HepG2 (cell line): ENCODE measurements around the gene RMND5A. TPM values are rescaled to one million over a fixed set of nuclear protein-coding genes. Genes with fewer than 3 reads are reported as not detected.

Source experiments
- ASH2L ChIP-seq: fragments of 300-600, 200-600 bp; sonication (generic); IDR thresholded peaks from 2 replicates; pipeline ENCODE4 v1.7.0; 2017; ENCODE audit warnings: low read depth, mild to moderate bottlenecking, moderate library complexity, mixed read lengths, low read length; ENCODE audit not compliant: insufficient read length
- GTF3A ChIP-seq: sonication (generic); formaldehyde crosslinking; conservative IDR thresholded peaks from 2 replicates; pipeline ENCODE4 v1.4.0; 2020; ENCODE audit warnings: mild to moderate bottlenecking, missing genetic modification reagents
- PHB2 ChIP-seq: fragments of 450-650 bp; IDR thresholded peaks from 2 replicates; pipeline ENCODE4 v1.6.1; 2018; ENCODE audit not compliant: partially characterized antibody
- ZNF354B ChIP-seq: sonication (generic); formaldehyde crosslinking; IDR thresholded peaks from 2 replicates; pipeline ENCODE4 v1.8.0; 2022; ENCODE audit warnings: mild to moderate bottlenecking, missing genetic modification reagents
- ZNF468 ChIP-seq: sonication (generic); formaldehyde crosslinking; IDR thresholded peaks from 2 replicates; pipeline ENCODE4 v1.8.0; 2022; ENCODE audit warnings: mild to moderate bottlenecking, moderate library complexity, missing genetic modification reagents
- polyA plus RNA-seq, 8 experiments: library from polyadenylated mRNA; depleted of rRNA in 3 of 8; stranded (reverse) in 7 of 8; unstranded in 1 of 8; fragments of >200 nt; fragmentation: Illumina TruSeq in 4 of 8; extraction: Trizol in 4 of 8; gene quantifications; 2 replicates each; pipeline versions ENCODE4 v1.2.1 to v1.2.3, GENCODE V29; 2011 to 2016; ENCODE audit warnings: low read depth in 4 of 8, missing spikeins in 1 of 8, mixed read lengths in 1 of 8; ENCODE audit not compliant: insufficient read depth in 1 of 8
- total RNA-seq, 5 experiments: library from RNA; depleted of rRNA; stranded (reverse); fragments of >200 nt; fragmentation: Illumina TruSeq; extraction: Trizol; gene quantifications; 2 replicates each; pipeline ENCODE4 v1.2.3, GENCODE V29; 2016; ENCODE audit warnings: low read depth in 1 of 5
- TF ChIP-seq, protein P1 (sequence below): sonication (generic); formaldehyde crosslinking; IDR thresholded peaks from 2 replicates; pipeline ENCODE4 v1.4.0; 2020; ENCODE audit warnings: missing genetic modification reagents
- TF ChIP-seq, protein P2 (sequence below): IDR thresholded peaks from 2 replicates; pipeline ENCODE4 v1.6.1; 2016
- TF ChIP-seq, protein P3 (sequence below): sonication (generic); formaldehyde crosslinking; IDR thresholded peaks from 2 replicates; pipeline ENCODE4 v1.4.0; 2020; ENCODE audit warnings: missing genetic modification reagents, mild to moderate bottlenecking, borderline replicate concordance
- TF ChIP-seq, protein P4 (sequence below): sonication (generic); formaldehyde crosslinking; IDR thresholded peaks from 2 replicates; pipeline ENCODE4 v1.5.1; 2020; ENCODE audit warnings: mild to moderate bottlenecking, missing genetic modification reagents, moderate library complexity
- TF ChIP-seq, protein P5 (sequence below): sonication (generic); formaldehyde crosslinking; IDR thresholded peaks from 2 replicates; pipeline ENCODE4 v1.9.0; 2021; ENCODE audit warnings: missing genetic modification reagents, mild to moderate bottlenecking, borderline replicate concordance

Gene RMND5A
- total and polyA plus RNA-seq, 2 of the 13 experiments (the other 11 are each of a cell fraction or from before 2014, with no cell fraction given): 31.0 to 66.4 TPM

DNA sequence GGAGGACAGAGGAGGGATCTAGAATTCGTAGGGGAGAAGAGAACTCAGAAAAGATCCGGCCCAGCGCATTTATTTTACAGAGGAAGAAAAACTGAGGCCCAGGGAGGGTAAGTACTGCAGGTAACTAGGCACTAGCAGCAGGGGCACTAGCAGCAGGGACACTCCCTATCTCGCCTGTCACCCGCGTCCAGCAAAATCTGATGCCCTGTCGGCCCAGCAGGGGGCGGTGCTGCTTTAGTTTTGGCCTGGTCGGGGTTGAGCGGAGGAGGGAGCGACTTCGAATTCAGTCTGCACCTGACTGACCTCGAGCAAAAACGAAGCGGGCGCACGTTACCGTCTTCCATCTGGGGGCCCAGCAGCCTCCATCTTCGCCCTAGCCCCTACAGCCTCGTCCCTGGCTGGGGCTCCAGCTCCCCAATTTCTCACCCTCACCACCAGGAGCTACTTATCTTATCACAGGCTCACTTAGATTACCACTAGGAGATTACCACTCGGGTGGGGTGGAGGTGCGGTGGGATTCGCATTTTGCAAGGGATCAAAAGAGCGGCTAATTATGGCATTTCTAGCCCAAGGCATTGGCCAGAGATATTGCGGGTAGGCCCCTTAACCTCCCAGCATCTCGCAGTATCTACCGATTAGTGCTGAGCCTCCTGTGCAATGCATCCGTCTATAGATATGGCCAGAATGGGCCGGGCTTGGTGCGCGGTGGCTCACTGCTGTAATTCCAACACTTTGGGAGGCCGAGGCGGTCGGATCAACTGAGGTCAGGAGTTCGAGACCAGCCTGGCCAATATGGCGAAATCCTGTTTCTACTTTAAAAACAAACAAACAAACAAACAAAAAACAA is 88.4 kb downstream of the RMND5A start (continued):
- TF ChIP-seq, protein P1, sequence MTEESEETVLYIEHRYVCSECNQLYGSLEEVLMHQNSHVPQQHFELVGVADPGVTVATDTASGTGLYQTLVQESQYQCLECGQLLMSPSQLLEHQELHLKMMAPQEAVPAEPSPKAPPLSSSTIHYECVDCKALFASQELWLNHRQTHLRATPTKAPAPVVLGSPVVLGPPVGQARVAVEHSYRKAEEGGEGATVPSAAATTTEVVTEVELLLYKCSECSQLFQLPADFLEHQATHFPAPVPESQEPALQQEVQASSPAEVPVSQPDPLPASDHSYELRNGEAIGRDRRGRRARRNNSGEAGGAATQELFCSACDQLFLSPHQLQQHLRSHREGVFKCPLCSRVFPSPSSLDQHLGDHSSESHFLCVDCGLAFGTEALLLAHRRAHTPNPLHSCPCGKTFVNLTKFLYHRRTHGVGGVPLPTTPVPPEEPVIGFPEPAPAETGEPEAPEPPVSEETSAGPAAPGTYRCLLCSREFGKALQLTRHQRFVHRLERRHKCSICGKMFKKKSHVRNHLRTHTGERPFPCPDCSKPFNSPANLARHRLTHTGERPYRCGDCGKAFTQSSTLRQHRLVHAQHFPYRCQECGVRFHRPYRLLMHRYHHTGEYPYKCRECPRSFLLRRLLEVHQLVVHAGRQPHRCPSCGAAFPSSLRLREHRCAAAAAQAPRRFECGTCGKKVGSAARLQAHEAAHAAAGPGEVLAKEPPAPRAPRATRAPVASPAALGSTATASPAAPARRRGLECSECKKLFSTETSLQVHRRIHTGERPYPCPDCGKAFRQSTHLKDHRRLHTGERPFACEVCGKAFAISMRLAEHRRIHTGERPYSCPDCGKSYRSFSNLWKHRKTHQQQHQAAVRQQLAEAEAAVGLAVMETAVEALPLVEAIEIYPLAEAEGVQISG (CRISPR knock-in tag): peak; percentile 23; the same call in 1 of the 2 replicates
- TF ChIP-seq, protein P2, sequence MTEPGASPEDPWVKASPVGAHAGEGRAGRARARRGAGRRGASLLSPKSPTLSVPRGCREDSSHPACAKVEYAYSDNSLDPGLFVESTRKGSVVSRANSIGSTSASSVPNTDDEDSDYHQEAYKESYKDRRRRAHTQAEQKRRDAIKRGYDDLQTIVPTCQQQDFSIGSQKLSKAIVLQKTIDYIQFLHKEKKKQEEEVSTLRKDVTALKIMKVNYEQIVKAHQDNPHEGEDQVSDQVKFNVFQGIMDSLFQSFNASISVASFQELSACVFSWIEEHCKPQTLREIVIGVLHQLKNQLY (CRISPR knock-in tag): no peak; the same call in 1 of the 2 replicates
- TF ChIP-seq ASH2L (no peak), PHB2 (no peak), GTF3A (CRISPR knock-in tag) (no peak), ZNF468 (CRISPR knock-in tag) (no peak), ZNF354B (CRISPR knock-in tag) (no peak)
- TF ChIP-seq, protein P3, sequence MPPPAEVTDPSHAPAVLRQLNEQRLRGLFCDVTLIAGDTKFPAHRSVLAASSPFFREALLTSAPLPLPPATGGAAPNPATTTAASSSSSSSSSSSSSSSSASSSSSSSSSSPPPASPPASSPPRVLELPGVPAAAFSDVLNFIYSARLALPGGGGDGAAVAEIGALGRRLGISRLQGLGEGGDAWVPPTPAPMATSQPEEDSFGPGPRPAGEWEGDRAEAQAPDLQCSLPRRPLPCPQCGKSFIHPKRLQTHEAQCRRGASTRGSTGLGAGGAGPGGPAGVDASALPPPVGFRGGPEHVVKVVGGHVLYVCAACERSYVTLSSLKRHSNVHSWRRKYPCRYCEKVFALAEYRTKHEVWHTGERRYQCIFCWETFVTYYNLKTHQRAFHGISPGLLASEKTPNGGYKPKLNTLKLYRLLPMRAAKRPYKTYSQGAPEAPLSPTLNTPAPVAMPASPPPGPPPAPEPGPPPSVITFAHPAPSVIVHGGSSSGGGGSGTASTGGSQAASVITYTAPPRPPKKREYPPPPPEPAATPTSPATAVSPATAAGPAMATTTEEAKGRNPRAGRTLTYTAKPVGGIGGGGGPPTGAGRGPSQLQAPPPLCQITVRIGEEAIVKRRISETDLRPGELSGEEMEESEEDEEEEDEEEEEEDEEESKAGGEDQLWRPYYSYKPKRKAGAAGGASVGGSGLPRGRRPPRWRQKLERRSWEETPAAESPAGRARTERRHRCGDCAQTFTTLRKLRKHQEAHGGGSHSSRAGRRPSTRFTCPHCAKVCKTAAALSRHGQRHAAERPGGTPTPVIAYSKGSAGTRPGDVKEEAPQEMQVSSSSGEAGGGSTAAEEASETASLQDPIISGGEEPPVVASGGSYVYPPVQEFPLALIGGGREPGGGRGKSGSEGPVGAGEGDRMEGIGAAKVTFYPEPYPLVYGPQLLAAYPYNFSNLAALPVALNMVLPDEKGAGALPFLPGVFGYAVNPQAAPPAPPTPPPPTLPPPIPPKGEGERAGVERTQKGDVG (CRISPR knock-in tag): no peak
- TF ChIP-seq, protein P4, sequence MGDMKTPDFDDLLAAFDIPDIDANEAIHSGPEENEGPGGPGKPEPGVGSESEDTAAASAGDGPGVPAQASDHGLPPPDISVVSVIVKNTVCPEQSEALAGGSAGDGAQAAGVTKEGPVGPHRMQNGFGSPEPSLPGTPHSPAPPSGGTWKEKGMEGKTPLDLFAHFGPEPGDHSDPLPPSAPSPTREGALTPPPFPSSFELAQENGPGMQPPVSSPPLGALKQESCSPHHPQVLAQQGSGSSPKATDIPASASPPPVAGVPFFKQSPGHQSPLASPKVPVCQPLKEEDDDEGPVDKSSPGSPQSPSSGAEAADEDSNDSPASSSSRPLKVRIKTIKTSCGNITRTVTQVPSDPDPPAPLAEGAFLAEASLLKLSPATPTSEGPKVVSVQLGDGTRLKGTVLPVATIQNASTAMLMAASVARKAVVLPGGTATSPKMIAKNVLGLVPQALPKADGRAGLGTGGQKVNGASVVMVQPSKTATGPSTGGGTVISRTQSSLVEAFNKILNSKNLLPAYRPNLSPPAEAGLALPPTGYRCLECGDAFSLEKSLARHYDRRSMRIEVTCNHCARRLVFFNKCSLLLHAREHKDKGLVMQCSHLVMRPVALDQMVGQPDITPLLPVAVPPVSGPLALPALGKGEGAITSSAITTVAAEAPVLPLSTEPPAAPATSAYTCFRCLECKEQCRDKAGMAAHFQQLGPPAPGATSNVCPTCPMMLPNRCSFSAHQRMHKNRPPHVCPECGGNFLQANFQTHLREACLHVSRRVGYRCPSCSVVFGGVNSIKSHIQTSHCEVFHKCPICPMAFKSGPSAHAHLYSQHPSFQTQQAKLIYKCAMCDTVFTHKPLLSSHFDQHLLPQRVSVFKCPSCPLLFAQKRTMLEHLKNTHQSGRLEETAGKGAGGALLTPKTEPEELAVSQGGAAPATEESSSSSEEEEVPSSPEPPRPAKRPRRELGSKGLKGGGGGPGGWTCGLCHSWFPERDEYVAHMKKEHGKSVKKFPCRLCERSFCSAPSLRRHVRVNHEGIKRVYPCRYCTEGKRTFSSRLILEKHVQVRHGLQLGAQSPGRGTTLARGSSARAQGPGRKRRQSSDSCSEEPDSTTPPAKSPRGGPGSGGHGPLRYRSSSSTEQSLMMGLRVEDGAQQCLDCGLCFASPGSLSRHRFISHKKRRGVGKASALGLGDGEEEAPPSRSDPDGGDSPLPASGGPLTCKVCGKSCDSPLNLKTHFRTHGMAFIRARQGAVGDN (CRISPR knock-in tag): peak; percentile 82
- TF ChIP-seq, protein P5, sequence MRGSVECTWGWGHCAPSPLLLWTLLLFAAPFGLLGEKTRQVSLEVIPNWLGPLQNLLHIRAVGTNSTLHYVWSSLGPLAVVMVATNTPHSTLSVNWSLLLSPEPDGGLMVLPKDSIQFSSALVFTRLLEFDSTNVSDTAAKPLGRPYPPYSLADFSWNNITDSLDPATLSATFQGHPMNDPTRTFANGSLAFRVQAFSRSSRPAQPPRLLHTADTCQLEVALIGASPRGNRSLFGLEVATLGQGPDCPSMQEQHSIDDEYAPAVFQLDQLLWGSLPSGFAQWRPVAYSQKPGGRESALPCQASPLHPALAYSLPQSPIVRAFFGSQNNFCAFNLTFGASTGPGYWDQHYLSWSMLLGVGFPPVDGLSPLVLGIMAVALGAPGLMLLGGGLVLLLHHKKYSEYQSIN (CRISPR knock-in tag): no peak
